HL-60 (cell line): ENCODE results near the gene SMCO1.

ENCODE experiments used
- POLR2AphosphoS5 ChIP-seq: IDR thresholded peaks from 2 replicates; pipeline ENCODE4 v1.6.1; 2012; ENCODE audit warnings: low read depth
- SPI1 ChIP-seq: IDR thresholded peaks from 2 replicates; pipeline ENCODE4 v1.6.1; 2012; ENCODE audit warnings: low read depth, mild to moderate bottlenecking, borderline replicate concordance
- TF ChIP-seq, protein P1 (sequence below): IDR thresholded peaks from one replicate; pipeline ENCODE4 v1.5.1; 2011; ENCODE audit warnings: low read length, control low read depth, inconsistent platforms; ENCODE audit not compliant: insufficient read depth
- TF ChIP-seq, protein P2 (sequence below): IDR thresholded peaks from 2 replicates; pipeline ENCODE4 v1.6.1; 2012; ENCODE audit warnings: low read depth; ENCODE audit not compliant: insufficient replicate concordance

DNA sequence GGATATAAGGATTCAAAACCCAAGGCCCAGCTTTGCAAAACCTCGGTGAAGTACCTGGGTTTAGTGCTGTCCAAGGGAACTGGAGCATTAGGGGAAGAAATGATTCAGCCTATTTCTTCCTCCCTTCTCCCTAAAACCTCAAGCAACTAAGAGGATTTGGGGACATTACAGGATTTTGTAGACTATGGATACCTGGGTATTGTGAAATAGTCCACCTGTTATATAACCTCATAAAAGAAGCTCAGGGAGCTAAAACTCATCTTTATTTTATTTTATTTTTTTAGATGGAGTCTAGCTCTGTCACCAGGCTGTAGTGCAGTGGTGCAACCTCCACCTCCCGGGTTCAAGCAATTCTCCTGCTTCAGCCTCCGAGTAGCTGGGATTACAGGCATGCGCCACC is 8.7 kb upstream of the SMCO1 start:
- TF ChIP-seq, protein P1, sequence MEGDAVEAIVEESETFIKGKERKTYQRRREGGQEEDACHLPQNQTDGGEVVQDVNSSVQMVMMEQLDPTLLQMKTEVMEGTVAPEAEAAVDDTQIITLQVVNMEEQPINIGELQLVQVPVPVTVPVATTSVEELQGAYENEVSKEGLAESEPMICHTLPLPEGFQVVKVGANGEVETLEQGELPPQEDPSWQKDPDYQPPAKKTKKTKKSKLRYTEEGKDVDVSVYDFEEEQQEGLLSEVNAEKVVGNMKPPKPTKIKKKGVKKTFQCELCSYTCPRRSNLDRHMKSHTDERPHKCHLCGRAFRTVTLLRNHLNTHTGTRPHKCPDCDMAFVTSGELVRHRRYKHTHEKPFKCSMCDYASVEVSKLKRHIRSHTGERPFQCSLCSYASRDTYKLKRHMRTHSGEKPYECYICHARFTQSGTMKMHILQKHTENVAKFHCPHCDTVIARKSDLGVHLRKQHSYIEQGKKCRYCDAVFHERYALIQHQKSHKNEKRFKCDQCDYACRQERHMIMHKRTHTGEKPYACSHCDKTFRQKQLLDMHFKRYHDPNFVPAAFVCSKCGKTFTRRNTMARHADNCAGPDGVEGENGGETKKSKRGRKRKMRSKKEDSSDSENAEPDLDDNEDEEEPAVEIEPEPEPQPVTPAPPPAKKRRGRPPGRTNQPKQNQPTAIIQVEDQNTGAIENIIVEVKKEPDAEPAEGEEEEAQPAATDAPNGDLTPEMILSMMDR: no peak
- TF ChIP-seq, protein P2, sequence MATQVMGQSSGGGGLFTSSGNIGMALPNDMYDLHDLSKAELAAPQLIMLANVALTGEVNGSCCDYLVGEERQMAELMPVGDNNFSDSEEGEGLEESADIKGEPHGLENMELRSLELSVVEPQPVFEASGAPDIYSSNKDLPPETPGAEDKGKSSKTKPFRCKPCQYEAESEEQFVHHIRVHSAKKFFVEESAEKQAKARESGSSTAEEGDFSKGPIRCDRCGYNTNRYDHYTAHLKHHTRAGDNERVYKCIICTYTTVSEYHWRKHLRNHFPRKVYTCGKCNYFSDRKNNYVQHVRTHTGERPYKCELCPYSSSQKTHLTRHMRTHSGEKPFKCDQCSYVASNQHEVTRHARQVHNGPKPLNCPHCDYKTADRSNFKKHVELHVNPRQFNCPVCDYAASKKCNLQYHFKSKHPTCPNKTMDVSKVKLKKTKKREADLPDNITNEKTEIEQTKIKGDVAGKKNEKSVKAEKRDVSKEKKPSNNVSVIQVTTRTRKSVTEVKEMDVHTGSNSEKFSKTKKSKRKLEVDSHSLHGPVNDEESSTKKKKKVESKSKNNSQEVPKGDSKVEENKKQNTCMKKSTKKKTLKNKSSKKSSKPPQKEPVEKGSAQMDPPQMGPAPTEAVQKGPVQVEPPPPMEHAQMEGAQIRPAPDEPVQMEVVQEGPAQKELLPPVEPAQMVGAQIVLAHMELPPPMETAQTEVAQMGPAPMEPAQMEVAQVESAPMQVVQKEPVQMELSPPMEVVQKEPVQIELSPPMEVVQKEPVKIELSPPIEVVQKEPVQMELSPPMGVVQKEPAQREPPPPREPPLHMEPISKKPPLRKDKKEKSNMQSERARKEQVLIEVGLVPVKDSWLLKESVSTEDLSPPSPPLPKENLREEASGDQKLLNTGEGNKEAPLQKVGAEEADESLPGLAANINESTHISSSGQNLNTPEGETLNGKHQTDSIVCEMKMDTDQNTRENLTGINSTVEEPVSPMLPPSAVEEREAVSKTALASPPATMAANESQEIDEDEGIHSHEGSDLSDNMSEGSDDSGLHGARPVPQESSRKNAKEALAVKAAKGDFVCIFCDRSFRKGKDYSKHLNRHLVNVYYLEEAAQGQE: no peak
- TF ChIP-seq POLR2AphosphoS5 (no peak), SPI1 (no peak)
